ENCODE results near the gene ADAM19.

ADAM19 gene

GRCh38 chr5:157533011-157533481 lies 42.5 kb downstream of the ADAM19 start:
- Mint-ChIP-seq H3K9me3 (no peaks in the 10 kb centered on the region), H3K27ac (no peak overlapping the region), H3K4me1 (peaks cover 15% of the 10 kb centered on the region), H3K4me3 (no peak overlapping the region), H3K27me3 (ENCODE audit: low read depth, poor library complexity) (no peaks in the 10 kb centered on the region), H3K36me3 (ENCODE audit: low read depth) (peaks cover 32% of the 10 kb centered on the region)
- no peak for DNase-seq
- no peak for TF ChIP-seq CTCF (IDR thresholded peaks at IDR 0.05)

GRCh38 chr5:157532022-157532421 lies 43.6 kb downstream of the ADAM19 start:
- DNase-seq: no peak
- no peak for TF ChIP-seq CTCF (IDR thresholded peaks at IDR 0.05)
- H3K4me3 Mint-ChIP-seq: no peak overlapping the region
- H3K9me3 Mint-ChIP-seq: no peaks in the 10 kb centered on the region
- H3K27ac Mint-ChIP-seq: no peak overlapping the region
- H3K27me3 Mint-ChIP-seq (ENCODE audit: low read depth, poor library complexity): no peaks in the 10 kb centered on the region
- H3K4me1 Mint-ChIP-seq: peaks cover 23% of the 10 kb centered on the region
- peaks cover 34% of the 10 kb centered on the region for H3K36me3 Mint-ChIP-seq (ENCODE audit: low read depth)

GRCh38 chr5:157530226-157530972 lies 45.2 kb downstream of the ADAM19 start:
- Mint-ChIP-seq H3K36me3 (ENCODE audit: low read depth) (peaks cover 23% of the 10 kb centered on the region), H3K27ac (no peak overlapping the region), H3K9me3 (no peaks in the 10 kb centered on the region), H3K27me3 (ENCODE audit: low read depth, poor library complexity) (no peaks in the 10 kb centered on the region), H3K4me1 (peaks cover 28% of the 10 kb centered on the region), H3K4me3 (no peak overlapping the region)
- TF ChIP-seq CTCF (IDR thresholded peaks at IDR 0.05): no peak
- no peak for DNase-seq

- H3K4me3 Mint-ChIP-seq: no peak overlapping the region
- H3K36me3 Mint-ChIP-seq (ENCODE audit: low read depth): peaks cover 21% of the 10 kb centered on the region
- no peaks in the 10 kb centered on the region for H3K9me3 Mint-ChIP-seq
- DNase-seq: no peak
- no peaks in the 10 kb centered on the region for H3K27me3 Mint-ChIP-seq (ENCODE audit: low read depth, poor library complexity)
- H3K4me1 Mint-ChIP-seq: peaks cover 30% of the 10 kb centered on the region
- H3K27ac Mint-ChIP-seq: no peak overlapping the region
- TF ChIP-seq CTCF (IDR thresholded peaks at IDR 0.05): no peak
These were observed 46.6 kb downstream of the ADAM19 start for GRCh38 chr5:157529002-157529401.

- Mint-ChIP-seq H3K27me3 (ENCODE audit: low read depth, poor library complexity) (no peaks in the 10 kb centered on the region), H3K4me1 (peaks cover 30% of the 10 kb centered on the region), H3K27ac (peak overlapping the region; percentile 73), H3K9me3 (no peaks in the 10 kb centered on the region), H3K36me3 (ENCODE audit: low read depth) (peaks cover 21% of the 10 kb centered on the region), H3K4me3 (peak overlapping the region; percentile 66)
- peak; percentile 31 for DNase-seq
- TF ChIP-seq CTCF (IDR thresholded peaks at IDR 0.05): no peak
These were observed 47.4 kb downstream of the ADAM19 start for GRCh38 chr5:157528036-157528632.
